ENCODE results near the gene IFT122.
A peak's percentile ranks its signal among the peaks of the same experiment; 100 is the strongest.

Gene IFT122

DNA sequence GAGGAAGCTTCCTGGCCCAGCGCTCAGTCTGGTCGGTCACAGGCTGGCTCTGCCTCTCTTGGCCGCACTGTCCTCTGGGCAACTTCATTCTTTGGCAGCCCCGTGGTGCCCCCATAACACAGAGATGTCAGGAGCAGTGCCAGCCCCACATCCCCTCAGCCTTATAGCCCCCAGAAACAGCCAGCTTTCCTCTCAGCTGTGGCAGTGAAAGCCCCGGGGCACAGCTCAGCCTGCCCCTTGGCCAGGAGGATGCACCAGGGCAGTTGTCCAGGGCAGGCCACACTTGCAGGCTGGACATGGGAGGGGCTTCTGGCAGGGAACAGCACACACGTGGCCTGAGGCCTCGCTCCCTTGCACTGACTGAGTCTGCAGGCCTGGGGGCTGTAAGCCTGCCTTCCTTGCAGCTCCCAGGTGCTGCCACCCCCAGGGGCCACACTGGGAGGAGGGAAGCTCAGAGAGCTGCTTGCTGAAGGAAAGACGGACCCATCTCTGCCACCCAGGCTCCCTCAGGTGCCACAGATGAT lies 78.1 kb downstream of the IFT122 start:
- no peak for DNase-seq (ENCODE audit: low spot score)

GRCh38 chr3:129518581-129518980 lies 78.6 kb downstream of the IFT122 start:
- no peak for DNase-seq (ENCODE audit: low spot score)

DNA sequence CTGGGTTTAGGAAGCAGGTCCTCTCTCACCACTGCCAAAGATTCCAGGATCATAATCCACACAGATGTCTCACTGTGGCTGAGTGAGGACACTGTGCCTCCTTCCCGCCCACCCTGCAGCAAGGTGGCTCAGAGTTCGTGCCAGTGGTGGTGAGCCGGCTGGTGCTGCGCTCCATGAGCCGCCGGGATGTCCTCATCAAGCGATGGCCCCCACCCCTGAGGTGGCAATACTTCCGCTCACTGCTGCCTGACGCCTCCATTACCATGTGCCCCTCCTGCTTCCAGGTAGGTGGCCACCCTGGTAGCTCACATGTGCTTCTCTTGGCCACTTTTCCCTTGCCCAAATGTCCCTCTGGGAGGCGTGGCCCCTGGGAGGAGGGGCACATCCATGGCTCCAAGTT lies 79.4 kb downstream of the IFT122 start:
- DNase-seq (ENCODE audit: low spot score): no peak

DNA sequence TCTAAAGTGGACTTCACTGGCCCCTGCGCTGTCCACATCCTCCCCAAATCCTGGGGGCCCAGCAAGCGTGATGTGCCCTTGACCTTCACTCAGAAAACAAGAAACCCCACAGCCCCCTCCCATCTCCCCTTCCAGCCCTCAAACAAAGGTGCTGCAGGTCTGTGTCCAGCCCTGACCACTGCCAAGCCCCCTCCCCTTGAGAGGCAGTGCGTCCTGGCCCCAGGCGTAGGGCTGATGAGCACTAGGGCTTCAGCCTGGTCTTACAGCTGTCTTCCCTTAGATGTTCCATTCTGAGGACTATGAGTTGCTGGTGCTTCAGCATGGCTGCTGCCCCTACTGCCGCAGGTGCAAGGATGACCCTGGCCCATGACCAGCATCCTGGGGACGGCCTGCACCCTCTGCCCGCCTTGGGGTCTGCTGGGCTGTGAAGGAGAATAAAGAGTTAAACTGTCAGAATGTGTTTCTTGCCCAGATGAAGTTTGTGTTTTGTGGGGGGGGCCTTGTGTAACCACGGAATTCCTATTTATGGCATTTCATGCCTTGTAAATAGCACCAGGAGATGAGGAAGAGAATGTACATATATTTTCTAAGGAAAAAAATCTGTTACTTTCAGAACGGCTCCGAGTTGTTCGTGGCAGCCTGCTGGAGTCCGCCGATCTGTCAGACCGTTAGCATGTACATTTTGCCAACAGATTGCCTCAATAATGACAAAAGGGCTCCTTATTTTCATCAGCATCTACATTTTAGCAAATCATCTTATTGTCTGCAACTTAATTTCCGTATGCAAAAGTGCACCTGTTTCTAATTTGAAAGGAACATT lies 80.1 kb downstream of the IFT122 start:
- DNase-seq (ENCODE audit: low spot score): no peak

DNA sequence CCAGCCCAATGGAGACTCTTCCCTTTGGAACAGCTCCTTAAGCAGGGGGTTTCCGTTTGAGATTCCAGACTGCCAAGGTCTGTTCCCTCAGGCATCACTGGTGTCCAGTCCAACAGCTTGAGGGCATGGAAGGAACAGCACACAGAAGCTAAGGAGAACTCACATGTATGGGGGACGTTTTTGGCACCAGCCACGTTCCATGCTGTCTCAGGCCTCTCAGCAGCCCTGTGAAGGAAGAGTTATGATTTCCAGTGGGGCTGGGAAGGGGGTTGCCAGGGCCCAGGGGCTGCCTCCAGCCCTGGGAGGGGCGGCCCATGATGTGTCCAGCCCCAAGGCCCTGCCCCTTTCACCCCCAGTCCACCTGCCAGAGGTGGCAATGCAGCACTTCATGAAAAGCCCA lies 80.9 kb downstream of the IFT122 start:
- no peak for DNase-seq (ENCODE audit: low spot score)

GRCh38 chr3:129521611-129522010 lies 81.6 kb downstream of the IFT122 start:
- no peak for DNase-seq (ENCODE audit: low spot score)

- DNase-seq (ENCODE audit: low spot score): no peak
Measured at GRCh38 chr3:129522953-129523352, 82.9 kb downstream of the IFT122 start.

DNA sequence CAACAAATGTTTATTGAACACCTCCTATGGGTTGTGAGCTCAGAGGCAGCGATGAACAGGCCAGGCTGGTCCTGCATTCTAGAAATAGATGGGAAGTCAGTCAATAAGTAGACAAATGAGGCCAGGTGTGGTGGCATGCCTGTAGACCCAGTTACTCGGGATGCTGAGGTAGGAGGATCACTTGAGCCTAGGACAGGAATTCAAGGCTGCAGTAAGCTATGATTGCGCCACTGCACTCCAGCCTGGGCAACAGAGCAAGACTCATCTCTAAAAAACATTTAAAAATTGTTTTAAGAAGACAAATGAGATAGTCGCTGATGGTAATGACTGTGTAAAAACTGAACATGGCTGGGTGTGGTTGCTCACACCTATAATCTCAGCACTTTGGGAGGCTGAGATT lies 84.1 kb downstream of the IFT122 start:
- no peak for DNase-seq (ENCODE audit: low spot score)

GRCh38 chr3:129525341-129525968 lies 85.4 kb downstream of the IFT122 start:
- peak; percentile 65 for DNase-seq (ENCODE audit: low spot score)

DNA sequence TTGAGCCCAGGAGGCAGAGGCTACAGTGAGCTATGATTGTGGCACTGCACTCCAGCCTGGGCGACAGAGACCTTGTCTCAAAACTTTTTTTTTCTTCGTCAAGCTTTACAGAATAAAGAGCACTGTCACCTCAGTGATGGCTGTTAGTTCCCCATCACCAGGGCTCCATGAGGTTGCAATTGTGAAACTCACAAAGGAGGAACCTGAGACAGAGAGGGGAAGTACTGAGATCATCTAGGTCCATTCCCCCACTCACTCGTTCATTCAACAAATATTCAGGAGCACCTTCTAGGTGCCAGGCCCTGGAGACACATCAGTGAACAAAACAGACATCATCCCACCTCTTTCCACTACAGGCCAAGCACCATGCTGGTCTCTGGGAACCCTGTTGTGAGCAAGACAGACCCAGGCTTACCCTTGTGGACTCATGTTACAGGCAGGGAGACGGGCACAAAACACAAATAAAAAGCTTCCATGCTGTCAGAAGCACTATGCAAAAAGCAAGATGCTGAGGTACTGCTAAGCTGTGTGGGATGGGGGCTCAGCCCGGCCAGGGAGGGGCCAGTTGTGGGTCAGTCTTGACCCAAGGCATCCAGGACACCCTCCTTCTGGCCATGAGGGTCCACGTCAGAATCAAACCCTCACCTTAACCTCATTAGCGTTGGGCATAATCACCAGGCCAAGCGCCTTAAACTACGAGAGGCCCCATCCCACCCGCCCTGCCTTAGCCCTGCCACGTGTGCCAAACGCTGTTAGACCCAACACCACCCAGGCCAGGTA lies 86.3 kb downstream of the IFT122 start:
- DNase-seq (ENCODE audit: low spot score): no peak

DNA sequence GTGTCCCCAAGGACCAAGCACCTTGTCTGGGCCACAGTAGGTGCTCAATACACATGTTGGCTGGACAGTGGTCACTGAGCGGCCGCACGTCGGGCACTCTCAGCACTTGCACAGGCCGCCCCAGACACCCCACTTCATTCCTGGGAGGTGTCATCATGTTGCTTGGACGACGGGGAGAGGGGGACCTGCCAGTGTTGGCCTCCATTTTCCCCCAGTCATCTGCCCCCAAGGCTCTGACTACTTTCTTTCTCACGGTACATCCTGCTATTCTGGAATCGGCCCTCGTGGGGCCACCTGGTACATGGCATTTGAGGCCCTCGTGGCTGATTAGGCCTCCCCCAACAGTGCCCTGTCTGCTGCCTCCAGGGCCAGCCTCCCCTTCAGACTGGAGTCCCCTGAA lies 87.2 kb downstream of the IFT122 start:
- DNase-seq (ENCODE audit: low spot score): no peak

GRCh38 chr3:129528589-129529100 lies 88.6 kb downstream of the IFT122 start, which contains the start of gene RHO:
RHO (plus strand) TSS chr3:129528639; CDS start chr3:129528734, 95 bp downstream.
- DNase-seq (ENCODE audit: low spot score): no peak

GRCh38 chr3:129529436-129530210 lies 89.6 kb downstream of the IFT122 start:
- DNase-seq (ENCODE audit: low spot score): no peak

- DNase-seq (ENCODE audit: low spot score): peak; percentile 70
Measured at GRCh38 chr3:129530251-129530791, 90.3 kb downstream of the IFT122 start.

GRCh38 chr3:129530821-129531220 lies 90.8 kb downstream of the IFT122 start:
- no peak for DNase-seq (ENCODE audit: low spot score)

- no peak for DNase-seq (ENCODE audit: low spot score)
Measured at GRCh38 chr3:129531699-129532098, 91.7 kb downstream of the IFT122 start.

- no peak for DNase-seq (ENCODE audit: low spot score)
Measured at GRCh38 chr3:129532261-129532660, 92.2 kb downstream of the IFT122 start.

DNA sequence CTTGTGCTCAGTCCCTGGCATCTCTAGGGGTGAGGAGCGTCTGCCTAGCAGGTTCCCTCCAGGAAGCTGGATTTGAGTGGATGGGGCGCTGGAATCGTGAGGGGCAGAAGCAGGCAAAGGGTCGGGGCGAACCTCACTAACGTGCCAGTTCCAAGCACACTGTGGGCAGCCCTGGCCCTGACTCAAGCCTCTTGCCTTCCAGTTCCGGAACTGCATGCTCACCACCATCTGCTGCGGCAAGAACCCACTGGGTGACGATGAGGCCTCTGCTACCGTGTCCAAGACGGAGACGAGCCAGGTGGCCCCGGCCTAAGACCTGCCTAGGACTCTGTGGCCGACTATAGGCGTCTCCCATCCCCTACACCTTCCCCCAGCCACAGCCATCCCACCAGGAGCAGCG lies 93.4 kb downstream of the IFT122 start:
- no peak for DNase-seq (ENCODE audit: low spot score)

- DNase-seq (ENCODE audit: low spot score): no peak
Measured at GRCh38 chr3:129534428-129535027, 94.5 kb downstream of the IFT122 start.

- DNase-seq (ENCODE audit: low spot score): no peak
Measured at GRCh38 chr3:129535075-129535474, 95.1 kb downstream of the IFT122 start.

GRCh38 chr3:129536374-129536667 lies 96.3 kb downstream of the IFT122 start:
- DNase-seq (ENCODE audit: low spot score): no peak
